ENCODE measurements around the gene COP1. TPM values are rescaled to one million over a fixed set of nuclear protein-coding genes. Genes with fewer than 3 reads are reported as not detected.

COP1 gene
- total RNA-seq, 1 experiment from 2014 or later = 33.1 TPM

- DNase-seq (ENCODE audit: low read depth, low spot score) = no peak
- no peak for TF ChIP-seq SP1 (IDR thresholded peaks at IDR 0.05; ENCODE audit: low read depth)
- no peak for TF ChIP-seq EGR1 (IDR thresholded peaks at IDR 0.05; ENCODE audit: low read depth)
- TF ChIP-seq POLR2AphosphoS5 (IDR thresholded peaks at IDR 0.05; ENCODE audit: low read depth, low read length) = no peak
- no peak for TF ChIP-seq ELF1 (IDR thresholded peaks at IDR 0.05; ENCODE audit: borderline replicate concordance, low read depth)
- no peak for TF ChIP-seq EZH2 (IDR thresholded peaks at IDR 0.05)
- TF ChIP-seq ZFX (IDR thresholded peaks at IDR 0.05) = no peak
- TF ChIP-seq ATF3 (IDR thresholded peaks at IDR 0.05) = no peak
- TF ChIP-seq FOSL1 (IDR thresholded peaks at IDR 0.05; ENCODE audit: low read depth) = no peak
- no peak for TF ChIP-seq JUND (IDR thresholded peaks at IDR 0.05)
- no peak for TF ChIP-seq ZBTB33 (IDR thresholded peaks at IDR 0.05; ENCODE audit: extremely low read depth, insufficient replicate concordance, low read length)
- TF ChIP-seq SRF (IDR thresholded peaks at IDR 0.05; ENCODE audit: low read depth) = no peak
- no peak for TF ChIP-seq EZH2phosphoT487 (IDR thresholded peaks at IDR 0.05; ENCODE audit: borderline replicate concordance)
- TF ChIP-seq TCF7L2 (IDR thresholded peaks at IDR 0.05; ENCODE audit: borderline replicate concordance, extremely low read depth, insufficient read depth, insufficient read length) = no peak
- TF ChIP-seq ZNF274 (IDR thresholded peaks at IDR 0.05; ENCODE audit: low read depth, low read length) = no peak
- no TSS peak for BruUV-seq (replicated peaks)
- no peak overlapping the region for H3K9ac ChIP-seq (ENCODE audit: low read length)
- H3K79me2 ChIP-seq (ENCODE audit: insufficient read depth, low read length) = no peaks in the 10 kb centered on the region
- no peaks in the 10 kb centered on the region for H3K27me3 ChIP-seq (ENCODE audit: insufficient read depth, low read length)
- no peaks in the 10 kb centered on the region; a peak in 2 of 4 replicates for H3K9me3 ChIP-seq (ENCODE audit: control insufficient read depth in 1 of 2, insufficient read depth in 1 of 2, low read depth in 1 of 2, low read length in 2 of 2)
- no peaks in the 10 kb centered on the region for H3K4me1 ChIP-seq (ENCODE audit: control insufficient read depth in 1 of 2, insufficient read depth in 2 of 2, low read length in 2 of 2)
- H3K4me2 ChIP-seq (ENCODE audit: low read length) = no peak overlapping the region
- no peak for ATAC-seq
- POLR2A ChIA-PET = no interaction called here
- intact Hi-C loops (cut with micrococcal nuclease) = no loop called here
- no peaks in the 10 kb centered on the region for H4K20me1 ChIP-seq (ENCODE audit: insufficient read depth)
- no peak overlapping the region for H3K27ac ChIP-seq (ENCODE audit: low read depth, low read length)
- RAD21 ChIA-PET (ENCODE audit: low non-redundant PET in 1 of 2, low total read pairs in 2 of 2, uncharacterized antibody in 2 of 2, unreplicated experiment in 2 of 2) = no interaction called here
- H2AFZ ChIP-seq (ENCODE audit: low read depth, low read length, poor library complexity, severe bottlenecking) = no peak overlapping the region
- H3K4me3 ChIP-seq (replicated peaks in 1 of 2; ENCODE audit: low read depth in 1 of 2, low read length in 2 of 2) = no peak overlapping the region
- no peaks in the 10 kb centered on the region for H3K9me2 ChIP-seq (ENCODE audit: insufficient read depth)
- no peaks in the 10 kb centered on the region; a peak in 1 of 4 replicates for H3K36me3 ChIP-seq (ENCODE audit: control insufficient read depth in 1 of 2, insufficient read depth in 2 of 2, low read length in 2 of 2)
- CTCF ChIA-PET = no interaction called here
These were observed 228.6 kb downstream of the COP1 start for GRCh38 chr1:175978476-175978875.

Data from HCT116 (cell line).